Middle frontal gyrus (tissue), 1 donor: Measurements from ENCODE around the gene RPUSD4.

Experiments used
- DNase-seq: peaks from one replicate; pipeline ENCODE4 v3.0.0-alpha.2; 2015; ENCODE audit warnings: low spot score; ENCODE audit errors: extremely low spot score

Gene RPUSD4

DNA sequence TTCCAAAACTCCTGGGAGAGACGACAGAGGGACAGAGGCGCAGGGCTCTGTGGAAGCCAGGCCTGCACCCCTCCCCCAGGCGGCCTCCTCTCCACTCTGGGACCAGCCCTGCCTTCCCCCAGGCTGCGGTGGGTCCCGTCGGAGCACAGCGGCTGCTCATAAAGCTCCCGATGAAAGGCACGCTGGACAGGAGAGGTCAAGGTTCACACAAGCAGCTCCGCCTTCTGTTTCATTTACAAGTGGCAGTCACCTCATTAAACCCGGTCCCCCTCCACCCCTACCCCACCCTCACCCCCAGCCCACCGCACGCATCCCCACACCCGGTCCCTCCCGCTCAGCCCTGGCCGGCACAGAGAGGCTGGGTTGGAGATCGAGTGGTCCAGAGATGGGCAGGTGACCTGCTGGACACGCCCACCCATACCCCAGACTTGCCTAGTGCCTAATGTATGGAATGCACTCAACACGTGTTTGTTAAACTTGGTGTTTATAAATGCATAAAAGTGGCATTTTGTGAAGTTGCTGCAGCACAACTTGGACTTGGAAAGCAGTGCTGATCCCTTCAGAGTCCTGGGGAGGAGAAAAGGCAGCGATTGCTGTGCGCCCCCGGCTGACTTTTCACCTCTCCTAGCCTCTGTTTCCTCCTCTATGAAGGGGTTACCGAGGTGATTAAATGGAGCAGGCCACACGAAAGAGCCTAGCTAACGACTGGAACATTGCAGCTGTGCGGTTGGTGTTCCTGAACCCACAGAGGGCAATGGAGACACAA, 26.0 kb downstream of the RPUSD4 start:
- DNase-seq = no peak

- no peak for DNase-seq
Observed at GRCh38 chr11:126182787-126183445, 28.5 kb downstream of the RPUSD4 start.

DNA sequence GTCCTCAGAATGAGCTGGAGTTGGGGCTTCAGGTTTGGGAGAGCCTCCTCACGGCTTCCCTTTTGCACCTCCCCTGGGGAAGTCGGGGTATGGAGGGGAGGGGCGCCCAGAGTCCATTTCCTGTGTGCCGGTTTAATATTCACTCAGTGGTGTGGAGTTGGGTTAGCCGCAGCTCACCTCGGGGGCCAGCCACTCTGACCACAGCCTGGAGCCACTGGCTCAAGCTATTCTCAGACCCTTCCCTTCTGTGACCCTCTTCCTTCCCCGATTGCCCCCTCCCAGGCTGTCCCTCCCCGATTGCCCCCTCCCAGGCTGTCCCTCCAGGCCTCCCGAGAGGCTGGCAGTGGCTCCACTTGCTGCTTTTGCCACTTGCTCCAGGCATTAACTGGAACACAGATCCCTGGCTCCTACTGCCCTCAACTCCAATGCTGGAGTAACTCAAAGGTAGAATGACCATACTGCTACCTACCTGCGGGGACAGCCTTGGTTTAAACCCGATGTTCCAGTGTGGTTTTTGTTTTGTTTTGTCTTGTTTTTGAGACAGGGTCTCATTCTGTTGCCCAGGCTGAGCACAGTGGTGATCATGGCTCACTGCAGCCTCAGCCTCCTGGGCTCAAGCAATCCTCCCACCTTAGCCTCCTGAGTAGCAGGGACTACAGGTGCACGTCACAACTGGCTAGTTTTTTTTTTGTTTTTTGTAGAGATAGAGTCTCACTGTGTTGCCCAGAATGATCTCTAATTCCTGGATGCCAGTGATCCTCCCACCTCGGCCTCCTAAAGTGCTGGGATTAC, 29.3 kb downstream of the RPUSD4 start:
- DNase-seq = no peak

DNA sequence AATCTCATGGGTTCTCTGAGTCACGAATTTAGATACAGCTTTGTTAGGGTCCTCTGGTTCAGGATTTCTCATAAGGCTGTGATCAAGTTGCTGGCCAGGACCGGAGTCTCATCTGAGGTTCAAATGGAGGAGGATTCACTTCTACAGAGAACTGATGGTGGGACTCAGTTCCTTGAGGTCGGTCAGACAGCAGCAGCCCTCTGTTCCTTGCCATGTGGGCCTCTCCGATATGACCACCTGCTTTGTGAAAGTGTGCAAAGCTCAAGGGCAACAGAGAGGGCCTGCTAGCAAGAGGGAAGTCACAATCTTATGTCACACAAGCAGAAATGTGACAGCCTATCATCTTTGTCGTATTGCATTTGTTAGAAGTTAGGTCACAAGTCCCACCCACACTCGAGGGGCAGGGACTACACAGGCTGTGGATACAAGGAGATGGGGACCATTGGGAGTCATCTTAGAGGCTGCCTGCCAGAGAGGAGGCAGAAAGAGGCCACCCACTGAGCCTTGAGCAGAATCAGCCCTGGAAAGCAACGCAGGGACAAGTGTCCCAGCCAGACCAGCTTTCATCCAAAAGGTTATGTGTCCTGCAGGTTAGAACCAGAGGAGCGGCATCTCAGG, 34.5 kb downstream of the RPUSD4 start:
- no peak for DNase-seq

DNA sequence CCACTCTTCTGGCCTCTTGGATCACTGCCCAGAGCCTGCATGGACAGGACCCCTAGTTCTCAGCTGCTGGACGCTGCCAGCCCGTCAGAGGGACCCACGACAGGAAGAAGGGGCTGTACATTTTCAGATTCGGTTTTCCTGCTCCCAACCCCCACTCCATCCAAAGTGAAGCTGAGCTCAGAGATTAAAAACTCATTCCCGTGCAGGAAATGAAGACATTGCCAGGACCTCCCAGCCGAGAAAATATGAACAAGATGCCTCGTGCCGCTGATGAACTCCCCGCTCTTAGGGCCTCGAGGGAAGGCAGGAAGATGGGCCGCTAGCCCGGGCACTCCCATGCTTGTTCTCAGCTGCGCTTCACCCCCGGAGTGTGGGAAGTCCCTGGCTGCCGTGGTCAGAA, 36.1 kb downstream of the RPUSD4 start:
- DNase-seq = no peak

DNA sequence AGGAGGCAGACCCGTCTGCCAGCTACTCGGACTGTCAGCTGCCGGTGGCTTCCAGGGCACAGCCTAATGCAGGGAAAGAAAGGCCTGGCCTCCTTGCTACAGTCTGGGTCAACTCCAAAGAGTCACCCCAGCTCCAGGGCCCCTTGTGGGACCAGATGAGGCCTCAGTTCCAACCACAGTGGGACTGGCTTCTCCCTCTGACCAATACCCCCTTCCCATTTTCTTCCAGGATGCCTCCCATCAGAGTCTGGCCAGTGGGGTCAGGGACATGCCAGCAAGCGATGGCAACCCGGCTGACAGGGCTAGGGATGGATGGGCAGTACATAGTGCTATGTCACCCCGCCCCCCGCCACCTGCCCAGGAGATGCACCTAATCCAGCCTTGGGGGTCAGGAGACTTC, 36.6 kb downstream of the RPUSD4 start:
- no peak for DNase-seq

- DNase-seq = no peak
Observed at GRCh38 chr11:126173257-126173656, 38.2 kb downstream of the RPUSD4 start.

GRCh38 chr11:126172596-126173038, 38.8 kb downstream of the RPUSD4 start:
- no peak for DNase-seq

DNA sequence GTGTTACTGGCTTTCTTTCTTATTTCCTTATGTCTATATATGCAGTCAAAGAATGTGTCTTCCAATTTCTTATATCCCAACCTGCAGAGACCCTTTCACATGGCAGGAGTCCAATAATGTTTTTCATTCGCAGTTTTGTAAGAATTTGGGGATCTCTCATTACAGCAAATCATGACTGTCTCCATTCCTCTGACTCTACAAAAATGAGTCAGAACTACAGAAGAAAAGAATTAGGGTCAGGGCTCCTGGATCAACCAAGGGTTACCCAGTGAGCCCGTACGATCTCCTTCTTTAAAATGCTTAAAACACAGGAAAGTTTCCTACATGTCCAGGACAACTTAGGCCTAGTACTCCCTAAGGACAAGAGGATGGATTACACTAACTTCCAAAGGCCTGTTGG, 42.2 kb downstream of the RPUSD4 start:
- no peak for DNase-seq

DNA sequence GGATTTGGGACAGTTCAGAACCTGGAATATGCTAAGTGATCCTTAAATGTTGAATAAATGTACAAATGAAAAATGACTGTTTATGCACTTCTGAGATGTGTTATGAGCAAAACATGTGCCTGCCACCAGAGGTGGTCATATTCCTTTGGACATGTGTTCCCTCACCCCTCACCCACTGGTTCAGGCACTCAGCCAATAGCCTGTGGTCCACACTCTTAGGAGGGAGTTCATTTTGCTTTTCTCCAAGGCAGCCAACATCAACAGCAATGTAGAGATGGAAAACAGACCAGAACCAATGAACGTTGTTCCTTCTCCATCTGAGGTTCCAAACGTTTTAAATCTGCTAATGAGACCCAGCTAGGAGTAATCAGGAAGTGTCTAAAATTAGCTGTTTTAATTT, 44.0 kb downstream of the RPUSD4 start:
- no peak for DNase-seq

DNA sequence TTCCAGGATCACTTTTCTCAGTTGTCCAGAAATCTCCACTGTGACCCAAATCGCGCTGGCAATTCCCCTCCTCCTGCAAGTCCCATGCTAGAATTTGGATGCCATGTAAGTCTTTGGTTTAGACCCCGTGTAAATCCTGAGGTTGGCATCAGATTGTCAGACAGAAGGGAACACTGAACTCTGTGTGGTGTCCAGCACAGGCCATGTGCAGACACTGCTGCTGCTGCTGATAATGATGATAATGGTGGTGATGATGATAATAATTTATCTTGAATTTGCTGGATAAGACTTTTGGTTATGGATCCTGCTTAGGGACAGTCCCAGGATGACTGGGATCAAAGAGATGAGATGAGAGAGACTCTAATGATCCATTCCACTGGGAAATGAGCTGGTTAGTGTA, 45.0 kb downstream of the RPUSD4 start:
- no peak for DNase-seq

DNA sequence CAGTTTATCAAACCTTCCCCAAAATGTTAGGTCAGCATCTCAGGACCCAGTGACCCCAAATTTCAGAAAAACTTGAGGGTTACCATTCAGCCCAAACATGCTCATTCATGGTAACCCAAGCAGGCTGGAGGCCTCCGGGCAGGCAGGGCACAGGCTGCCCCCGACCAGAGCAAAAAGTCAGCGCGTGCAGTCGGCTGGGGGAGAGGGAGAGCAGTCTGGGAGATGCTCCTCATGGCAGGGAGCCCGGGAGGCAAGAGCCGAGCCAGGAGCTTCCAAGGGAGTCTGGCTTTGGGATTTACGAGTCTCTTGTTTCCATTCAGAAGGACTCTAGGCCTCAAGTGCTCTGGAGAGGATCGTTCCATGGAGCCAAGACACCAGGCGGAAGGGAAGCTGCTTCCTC, 45.7 kb downstream of the RPUSD4 start:
- DNase-seq = no peak

DNA sequence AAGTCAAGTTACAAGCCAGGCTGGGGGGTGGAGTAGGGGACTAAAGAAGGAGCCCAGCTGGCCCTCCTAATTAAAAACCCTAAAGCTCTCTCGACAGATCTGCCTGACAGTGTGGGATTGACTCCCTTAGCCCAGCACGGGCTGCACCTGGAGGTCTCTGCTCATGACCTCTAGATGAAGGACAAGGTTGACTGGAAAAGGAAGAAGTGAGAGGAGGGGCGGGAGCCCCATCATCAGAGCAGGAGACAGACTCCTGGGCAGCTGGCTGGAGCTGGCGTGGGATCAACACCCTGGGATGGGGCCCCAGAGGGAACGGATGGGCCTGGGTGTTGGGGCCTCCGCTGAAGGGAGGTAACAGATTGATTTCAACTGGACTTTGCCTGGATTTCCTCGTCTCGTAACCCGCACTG, 46.1 kb downstream of the RPUSD4 start:
- no peak for DNase-seq

DNA sequence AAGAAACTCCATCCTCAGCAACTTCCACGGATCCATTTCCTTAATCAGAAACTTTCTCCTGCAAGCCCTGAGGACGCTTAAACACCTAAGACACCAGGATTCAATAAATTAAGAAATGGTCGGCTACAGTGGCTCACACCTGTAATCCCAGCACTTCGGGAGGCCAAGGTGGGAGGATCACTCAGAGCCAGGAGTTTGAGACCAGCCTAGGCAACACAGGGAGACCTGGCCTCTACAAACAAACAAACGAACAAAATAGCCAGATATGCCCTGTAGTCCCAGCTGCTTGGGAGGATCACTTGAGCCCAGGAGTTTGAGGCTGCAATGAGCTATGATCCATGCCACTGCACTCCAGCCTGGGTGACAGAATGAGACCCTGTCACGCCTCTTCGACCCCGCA, 46.7 kb downstream of the RPUSD4 start:
- no peak for DNase-seq

GRCh38 chr11:126163779-126164178, 47.7 kb downstream of the RPUSD4 start:
- DNase-seq = no peak

DNA sequence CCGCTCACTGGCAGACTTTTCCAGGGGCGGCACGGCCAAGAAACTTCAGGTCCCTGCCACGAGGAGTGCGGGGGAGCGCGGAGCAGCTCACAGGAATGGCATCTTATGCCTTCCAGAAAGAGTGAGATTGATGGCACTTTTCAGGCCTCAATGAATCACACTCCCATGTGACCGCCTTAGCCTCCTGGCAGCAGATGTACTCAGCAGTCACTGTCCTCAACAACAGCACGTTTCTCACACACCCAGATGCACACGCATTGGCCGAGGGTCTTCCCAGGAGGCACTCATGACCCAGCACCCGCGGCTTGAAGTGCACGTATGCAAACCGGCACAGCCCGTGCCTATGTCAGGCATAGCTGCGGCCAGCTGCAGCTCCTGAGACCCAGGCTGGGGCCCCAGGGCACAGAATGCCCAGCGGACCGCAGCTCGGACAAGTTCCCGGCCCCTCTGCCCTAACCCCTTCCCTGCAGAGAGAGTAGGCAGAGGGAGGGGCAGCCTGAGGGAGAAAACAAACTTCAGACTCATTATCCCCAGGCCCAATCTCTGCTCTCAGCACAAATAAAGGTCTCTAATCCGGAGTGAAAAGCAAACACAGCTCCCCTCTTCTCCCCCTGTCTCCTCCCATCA, 48.3 kb downstream of the RPUSD4 start:
- no peak for DNase-seq

- no peak for DNase-seq
Observed at GRCh38 chr11:126162306-126163030, 49.0 kb downstream of the RPUSD4 start.

- DNase-seq = no peak
Observed at GRCh38 chr11:126161023-126161391, 50.4 kb downstream of the RPUSD4 start.

DNA sequence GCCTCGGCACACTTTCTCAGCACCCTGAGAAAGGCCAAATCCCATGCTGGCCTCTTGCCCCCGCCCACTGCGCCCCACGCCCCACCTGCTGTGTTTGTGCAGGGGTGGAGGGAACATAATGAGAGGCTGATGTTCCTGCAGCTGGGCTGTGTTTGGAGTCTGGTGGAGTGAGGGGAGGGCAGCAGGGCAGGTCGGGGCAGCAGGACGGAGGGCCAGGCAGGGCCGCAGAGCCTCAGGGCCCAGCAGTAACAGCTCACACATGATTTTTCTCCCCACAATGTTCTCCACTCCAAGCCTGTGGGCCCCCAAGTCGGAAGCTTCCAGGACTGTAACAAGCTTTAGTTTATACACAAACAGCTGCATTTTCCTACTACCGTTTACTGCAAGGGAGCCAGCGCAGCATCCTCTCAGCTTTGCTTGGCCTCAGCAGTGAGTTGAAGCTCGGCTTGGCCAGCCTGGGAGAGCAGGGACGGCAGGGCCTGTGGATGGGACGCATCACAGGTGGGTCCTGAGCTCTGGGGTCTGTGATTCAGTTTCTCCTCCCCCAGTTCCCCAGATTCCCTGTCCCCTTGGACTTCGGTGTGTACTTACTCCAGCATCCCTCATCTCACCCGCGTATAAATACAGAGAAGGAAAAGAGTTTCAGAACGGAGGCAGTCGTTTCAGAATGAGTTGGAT, 51.0 kb downstream of the RPUSD4 start:
- DNase-seq = no peak

DNA sequence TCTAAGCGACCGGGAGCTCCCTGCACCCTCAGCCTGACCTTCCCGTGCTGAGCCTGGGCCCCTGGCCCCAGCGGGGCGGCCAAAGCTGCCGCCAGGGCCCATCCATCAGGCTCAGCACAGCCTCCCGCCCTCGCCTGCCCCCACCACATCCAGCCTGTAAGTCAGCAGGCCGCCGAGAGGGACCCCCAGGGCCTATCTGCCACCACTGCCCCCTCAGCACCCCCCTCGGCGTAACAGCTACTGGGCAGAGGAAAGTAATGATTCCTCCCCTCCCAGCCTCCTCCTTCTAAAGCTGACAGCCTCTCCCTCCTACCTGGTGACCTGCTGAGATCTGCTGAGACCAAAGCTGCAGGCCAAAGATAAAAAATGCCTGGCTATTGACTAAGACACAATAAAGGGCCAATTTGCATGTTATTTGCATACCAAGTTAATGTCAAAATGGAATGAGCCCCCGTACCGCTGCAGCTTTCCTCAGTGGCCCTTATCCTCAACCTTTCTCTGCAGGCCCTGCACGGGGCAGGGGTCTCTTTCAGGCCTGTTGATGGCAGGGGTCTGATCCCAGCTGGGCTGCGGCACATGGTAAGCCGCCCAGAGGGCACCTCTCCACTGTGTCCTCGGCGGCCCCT, 51.6 kb downstream of the RPUSD4 start:
- no peak for DNase-seq
